Fibroblast of skin of abdomen (primary cell): Measurements from ENCODE around the gene IGSF10.

ENCODE experiments used
- DNase-seq: peaks from one replicate; pipeline ENCODE4 v3.0.0-alpha.2; 2013

IGSF10 gene

GRCh38 chr3:151421938-151422337 lies 38.9 kb downstream of the IGSF10 start:
- DNase-seq: no peak

GRCh38 chr3:151419806-151420205 lies 41.1 kb downstream of the IGSF10 start:
- no peak for DNase-seq

GRCh38 chr3:151415289-151415688 lies 45.6 kb downstream of the IGSF10 start:
- no peak for DNase-seq

- DNase-seq: no peak
Measured at GRCh38 chr3:151412989-151413388, 47.9 kb downstream of the IGSF10 start.
